Spleen (tissue), 7 donors: ENCODE data around the gene DDX11.
"Not testable (repeated sequence)": the region's sequence is repeated elsewhere in the genome, so short reads cannot be mapped to it uniquely, and the experiment has no call there.

Experiments used
- CTCF ChIP-seq, 11 experiments: fragments of 200-600 bp in 7 of 11; fragments of 450-650 bp in 4 of 11; sonication (generic) in 4 of 11; IDR thresholded peaks in 8 of 11; conservative IDR thresholded peaks in 3 of 11; 1 replicate in 7 of 11; 2 replicates in 4 of 11; pipeline versions ENCODE4 v1.4.0 to v1.8.0; 2016 to 2021; ENCODE audit warnings: antibody characterized with exemption in 11 of 11, inconsistent platforms in 4 of 11, mild to moderate bottlenecking in 1 of 11
- POLR2A ChIP-seq, 3 donors: fragments of 450-650 bp; IDR thresholded peaks; one replicate each; pipeline ENCODE4 v1.5.1; 2017; ENCODE audit warnings: antibody characterized with exemption in 3 of 3, mild to moderate bottlenecking in 1 of 3
- POLR2AphosphoS5 ChIP-seq, 3 donors: sonication (generic); formaldehyde crosslinking; IDR thresholded peaks; one replicate each; pipeline ENCODE4 v1.5.1; 2017; ENCODE audit warnings: antibody characterized with exemption in 3 of 3
- donor health status: DM: no; HTN: no; CAD: no; lungs with moderate emphysema.
- donor health status: DM: no; HTN: no; CAD: no.
- donor health status: DM: no; HTN: no; CAD: no.

- not testable (repeated sequence) for TF ChIP-seq CTCF (IDR thresholded peaks at IDR 0.05 in 8 of 11, conservative IDR thresholded peaks at IDR 0.05 in 3 of 11); POLR2A (IDR thresholded peaks at IDR 0.05); POLR2AphosphoS5 (IDR thresholded peaks at IDR 0.05)
These were observed 51.5 kb downstream of the DDX11 start for GRCh38 chr12:31125171-31125570.
